T47D (cell line): ENCODE data around the gene GLMP.

Source experiments
- DNase-seq, 2 experiments: peaks; one replicate each; pipeline versions ENCODE4 v3.0.0 to v3.0.0-alpha.2; 2011 to 2012; ENCODE audit warnings: low read depth in 1 of 2, low spot score in 1 of 2
- JUND ChIP-seq: IDR thresholded peaks from 2 replicates; pipeline ENCODE4 v1.6.1; 2012; ENCODE audit warnings: low read depth
- in situ Hi-C: cut with HindIII; loops from 2 replicates; pipeline ENCODE4 v1.10.0; 2016; ENCODE audit warnings: low sequenced_read_pairs, low pct_unique_long_range_greater_than_20kb

GLMP gene

GRCh38 chr1:156310962-156311361 is 15.5 kb upstream of the GLMP start:
- no peak for TF ChIP-seq JUND
- DNase-seq, result no peak
- in situ Hi-C loops, result no loop called here

DNA sequence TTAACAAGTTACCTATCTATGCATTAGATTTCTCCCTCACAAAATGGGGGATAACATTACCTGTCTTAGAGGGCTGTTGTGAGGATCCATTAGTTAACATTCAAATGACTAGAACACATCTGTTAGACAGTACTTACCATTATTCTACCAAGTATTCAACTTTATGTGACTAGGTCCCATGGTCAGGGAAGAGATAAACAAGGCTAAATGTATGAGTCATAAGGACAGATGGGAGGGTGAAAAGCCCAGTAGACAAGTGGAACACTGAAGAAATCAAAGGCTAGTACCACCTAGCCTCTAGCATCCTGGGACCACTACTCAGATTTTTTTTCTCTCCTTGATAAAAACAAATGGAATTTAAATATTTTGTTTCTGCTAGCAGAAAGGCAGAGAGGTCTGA is 12.6 kb upstream of the GLMP start:
- in situ Hi-C loops, result no loop called here
- TF ChIP-seq JUND, result no peak
- DNase-seq, result no peak

DNA sequence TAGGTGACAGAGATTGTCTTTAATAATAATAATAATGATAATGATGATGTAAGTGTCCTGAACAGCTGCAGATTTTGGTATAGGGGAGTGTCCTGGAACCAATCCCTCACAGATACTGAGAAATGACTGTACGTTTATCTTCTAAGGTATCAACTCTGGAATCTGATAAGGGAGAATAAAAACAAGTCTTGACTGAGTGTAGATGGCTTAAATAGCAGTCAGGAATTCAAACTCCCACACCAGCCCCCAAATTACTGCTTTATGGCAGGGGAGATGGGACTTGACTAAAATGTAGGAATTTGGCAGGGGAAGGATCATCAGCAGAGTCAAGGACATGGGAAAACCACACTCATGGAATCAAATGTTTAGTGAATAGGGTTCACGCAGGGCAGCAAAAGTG is 9.7 kb upstream of the GLMP start:
- no peak for TF ChIP-seq JUND
- no peak for DNase-seq
- in situ Hi-C loops, result no loop called here

DNA sequence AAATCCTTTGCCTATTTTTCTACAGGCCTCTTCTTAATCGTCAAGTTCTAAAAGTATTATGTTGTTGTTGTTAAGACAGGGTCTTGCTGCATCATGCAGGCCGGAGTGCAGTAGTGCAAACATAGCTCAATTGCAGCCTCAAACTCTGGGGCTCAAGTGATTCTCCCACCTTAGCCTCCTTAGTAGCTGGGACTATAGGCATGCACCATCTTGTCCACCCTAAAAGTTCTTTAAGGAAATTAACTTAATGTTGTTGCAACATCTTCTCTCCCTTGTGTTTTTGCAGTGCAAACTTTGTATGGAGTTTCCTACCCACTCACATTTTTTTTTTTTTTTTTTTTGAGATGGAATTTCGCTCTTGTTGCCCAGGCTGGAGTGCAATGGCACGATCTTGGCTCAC is 7.8 kb upstream of the GLMP start:
- TF ChIP-seq JUND, result no peak
- DNase-seq, result no peak
- in situ Hi-C loops, result no loop called here

GRCh38 chr1:156298852-156299357 is 3.4 kb upstream of the GLMP start, which contains the start of gene VHLL:
TSS of gene VHLL (minus strand) at chr1:156299307. CDS start at chr1:156299189, 118 bp downstream.
- no peak for TF ChIP-seq JUND
- no peak for DNase-seq
- in situ Hi-C loops, result no loop called here

DNA sequence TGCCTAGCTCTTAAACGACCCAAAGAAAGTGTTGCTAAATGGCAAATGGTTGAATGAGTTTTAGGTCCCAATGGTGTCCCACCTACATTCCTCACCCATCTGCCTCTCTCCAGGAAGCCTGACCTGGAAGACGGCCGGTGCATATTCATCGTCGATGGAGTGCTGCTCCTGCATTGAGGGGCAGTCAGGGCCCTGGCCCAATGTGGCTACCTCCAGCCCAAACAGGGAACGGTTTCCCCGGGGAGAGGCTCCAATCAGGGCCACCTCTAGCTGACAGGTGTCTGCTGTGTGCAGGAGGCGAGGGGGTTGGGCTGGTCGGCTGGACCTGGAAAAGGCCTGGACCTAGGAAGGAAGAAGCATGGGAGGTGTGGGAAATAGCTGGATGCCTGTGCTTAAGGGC is 1.6 kb downstream of the GLMP start:
- no peak for DNase-seq
- TF ChIP-seq JUND, result no peak
- in situ Hi-C loops, result no loop called here

DNA sequence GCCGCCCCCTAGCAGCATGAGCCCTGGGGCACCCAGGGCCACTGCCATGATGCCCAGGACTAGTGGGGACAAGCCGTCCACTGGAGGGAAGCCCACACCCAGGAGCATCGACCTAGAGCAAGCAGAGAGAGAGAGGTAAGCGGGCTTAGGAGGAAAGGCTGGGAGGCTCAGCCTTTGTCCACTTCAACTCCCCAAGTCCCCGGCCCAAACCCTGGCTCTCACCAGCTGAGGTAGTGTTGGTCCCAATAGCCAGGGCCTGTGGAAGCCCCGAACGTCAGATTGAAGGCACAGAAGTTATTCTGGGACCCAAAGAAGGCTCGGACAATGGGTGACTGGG is 2.4 kb downstream of the GLMP start:
- DNase-seq, result no peak
- TF ChIP-seq JUND, result no peak
- in situ Hi-C loops, result no loop called here

DNA sequence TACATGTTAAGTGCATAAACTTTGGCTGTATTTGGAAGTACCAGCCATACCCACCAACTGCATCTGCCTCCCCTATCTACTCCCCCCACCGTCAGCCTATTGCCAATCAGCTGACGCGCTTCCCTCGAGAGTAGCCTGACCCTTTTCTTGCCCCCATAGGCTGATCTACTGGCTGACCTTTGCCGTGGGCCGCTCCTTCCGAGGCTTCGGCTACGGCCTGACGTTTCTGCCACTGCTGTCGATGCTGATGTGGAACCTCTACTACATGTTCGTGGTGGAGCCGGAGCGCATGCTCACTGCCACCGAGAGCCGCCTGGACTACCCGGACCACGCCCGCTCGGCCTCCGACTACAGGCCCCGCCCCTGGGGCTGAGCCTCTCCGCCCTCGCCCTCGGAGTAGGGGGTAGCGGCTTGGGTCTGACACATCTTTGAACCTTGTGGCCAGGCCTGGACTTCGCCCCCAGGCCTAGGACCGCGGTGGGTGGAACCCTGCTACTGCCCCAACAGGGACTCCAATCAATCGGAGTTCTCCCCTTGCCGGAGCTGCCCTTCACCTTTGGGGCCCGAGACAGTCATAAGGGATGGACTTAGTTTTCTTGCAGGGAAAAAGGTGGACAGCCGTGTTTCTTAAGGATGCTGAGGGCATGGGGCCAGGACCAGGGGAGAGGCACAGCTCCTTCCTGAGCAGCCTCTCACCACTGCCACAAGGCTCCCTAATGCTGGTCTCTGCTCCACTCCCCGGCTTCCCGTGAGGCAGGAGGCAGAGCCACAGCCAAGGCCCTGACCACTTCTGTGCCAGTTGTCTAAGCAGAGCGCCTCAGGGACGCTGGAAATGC is 4.0 kb downstream of the GLMP start:
- TF ChIP-seq JUND, result no peak
- no peak for DNase-seq
- in situ Hi-C loops, result no loop called here

- in situ Hi-C loops, result no loop called here
- no peak for TF ChIP-seq JUND
- DNase-seq, result no peak
Measured at GRCh38 chr1:156289857-156290256, 5.6 kb downstream of the GLMP start.

GRCh38 chr1:156286061-156286460 is 9.4 kb downstream of the GLMP start:
- no peak for DNase-seq
- in situ Hi-C loops, result no loop called here
- TF ChIP-seq JUND, result no peak

GRCh38 chr1:156285437-156285836 is 10.0 kb downstream of the GLMP start:
- DNase-seq, result no peak
- in situ Hi-C loops, result no loop called here
- no peak for TF ChIP-seq JUND

DNA sequence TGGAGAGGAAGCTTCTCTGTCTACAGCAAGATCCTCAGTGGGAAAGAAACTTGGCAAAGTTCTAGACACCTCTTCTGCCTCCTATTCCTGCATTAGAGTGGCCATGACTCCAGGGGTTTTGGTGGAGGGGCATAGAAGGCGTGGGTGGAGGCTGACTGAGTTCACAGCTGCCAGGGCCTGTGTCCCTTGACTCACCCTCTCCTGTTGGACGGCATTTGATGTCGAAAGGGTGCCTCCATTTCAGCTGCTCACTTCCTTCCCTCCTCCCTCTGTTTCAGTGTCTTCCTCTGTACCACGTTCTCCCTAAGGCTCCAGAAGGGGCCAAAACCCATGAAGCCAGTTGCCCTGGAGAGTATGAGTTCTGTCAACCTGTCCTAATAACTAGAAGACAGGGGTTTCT is 10.7 kb downstream of the GLMP start:
- no peak for DNase-seq
- no peak for TF ChIP-seq JUND
- in situ Hi-C loops, result no loop called here

- DNase-seq, result peak; percentile 78 to 93
- in situ Hi-C loops, result no loop called here
- no peak for TF ChIP-seq JUND
Measured at GRCh38 chr1:156284112-156284511, 11.4 kb downstream of the GLMP start, which contains the start of gene TMEM79. TSS of gene TMEM79 (plus strand) at chr1:156284325. CDS start at chr1:156285227, 902 bp downstream.

- no peak for DNase-seq
- in situ Hi-C loops, result no loop called here
- TF ChIP-seq JUND, result no peak
Measured at GRCh38 chr1:156283521-156283920, 12.0 kb downstream of the GLMP start.
